Measurements from ENCODE around the gene CFAP20DC. TPM values are rescaled to one million over a fixed set of nuclear protein-coding genes. Genes with fewer than 3 reads are reported as not detected.
"Not testable (repeated sequence)": the region's sequence is repeated elsewhere in the genome, so short reads cannot be mapped to it uniquely, and the experiment has no call there.

The CFAP20DC gene
- polyA plus RNA-seq, 2 of the 4 experiments (the other 2 are of a cell fraction) = 2.5 to 6.0 TPM

- H3K4me3 ChIP-seq = no peak overlapping the region
- ChIA-PET CTCF (interaction anchor here (0.6 to 1.7 kb wide), 7 partner anchors 9 to 232 kb away, joined by 3 to 7 read pairs (median 3); no protein-coding TSS in a partner anchor), POLR2A (no interaction called here)
- TF ChIP-seq FOSB (CRISPR knock-in tag; IDR thresholded peaks at IDR 0.05) = no peak
- TF ChIP-seq JUN (IDR thresholded peaks at IDR 0.05) = no peak
- TF ChIP-seq BHLHE40 (IDR thresholded peaks at IDR 0.05; ENCODE audit: low read depth, low read length) = no peak
- no peak for TF ChIP-seq MAX (IDR thresholded peaks at IDR 0.05)
- TF ChIP-seq ZSCAN20 (CRISPR knock-in tag; IDR thresholded peaks at IDR 0.05) = no peak
- no peak for TF ChIP-seq ZNF302 (CRISPR knock-in tag; IDR thresholded peaks at IDR 0.05)
- no peak for TF ChIP-seq CHD4 (IDR thresholded peaks at IDR 0.05; ENCODE audit: borderline replicate concordance)
- TF ChIP-seq MYC (IDR thresholded peaks at IDR 0.05; ENCODE audit: borderline replicate concordance, low read length) = no peak
- TF ChIP-seq RNF2 (IDR thresholded peaks at IDR 0.05; ENCODE audit: borderline replicate concordance, low read depth) = no peak
- TF ChIP-seq ATOH8 (CRISPR knock-in tag; IDR thresholded peaks at IDR 0.05; ENCODE audit: low read depth) = no peak
- no peak for TF ChIP-seq E2F6 (IDR thresholded peaks at IDR 0.05; ENCODE audit: borderline replicate concordance, low read depth)
- no peak for TF ChIP-seq CEBPB (IDR thresholded peaks at IDR 0.05)
- no peak for TF ChIP-seq KDM5A (IDR thresholded peaks at IDR 0.05)
- no peaks in the 10 kb centered on the region for H3K9me3 ChIP-seq
- DNase-seq (ENCODE audit: low read depth in 1 of 2, low spot score in 1 of 2) (no peak), FAIRE-seq (no peak), ATAC-seq (no peak)
- H3K4me1 ChIP-seq = 0 out of 3 replicates have a peak, but pooled peaks cover 5% of the 10 kb centered on the region
- WGBS (ENCODE audit: missing lambda C conversion rate) = 33% methylated on average over 1 of the region's 1 CpG
- peak overlapping the region; percentile 42; the same call in 2 of the 3 replicates for H3K4me2 ChIP-seq
- H3K27ac ChIP-seq = no peak overlapping the region
Measured at GRCh38 chr3:58824777-58825176, 225.0 kb downstream of the CFAP20DC start.

GRCh38 chr3:58824285-58824684, 225.5 kb downstream of the CFAP20DC start:
- ChIA-PET POLR2A (no interaction called here), CTCF (interaction anchor here (0.6 to 1.7 kb wide), 7 partner anchors 10 to 232 kb away, joined by 3 to 7 read pairs (median 3); no protein-coding TSS in a partner anchor)
- peak; percentile 4 to 46 for DNase-seq (ENCODE audit: low read depth in 1 of 2, low spot score in 1 of 2)
- peak; percentile 62 to 70; a peak in 4 of 6 replicates for ATAC-seq
- Histone ChIP-seq H3K4me1 (0 out of 3 replicates have a peak, but pooled peaks cover 5% of the 10 kb centered on the region), H3K4me2 (peak overlapping the region; percentile 42; the same call in 2 of the 3 replicates), H3K27ac (no peak overlapping the region), H3K4me3 (no peak overlapping the region), H3K9me3 (no peaks in the 10 kb centered on the region)
- TF ChIP-seq CTCF (IDR thresholded peaks at IDR 0.05) = peak; percentile 51
- no peak for TF ChIP-seq HMGXB4 (CRISPR knock-in tag; IDR thresholded peaks at IDR 0.05; ENCODE audit: borderline replicate concordance)
- TF ChIP-seq MYC (IDR thresholded peaks at IDR 0.05; ENCODE audit: borderline replicate concordance, low read length) = no peak
- no peak for TF ChIP-seq HOXB13 (CRISPR knock-in tag; IDR thresholded peaks at IDR 0.05; ENCODE audit: low read depth)
- no peak for TF ChIP-seq CBX8 (IDR thresholded peaks at IDR 0.05)
- TF ChIP-seq EHF (CRISPR knock-in tag; IDR thresholded peaks at IDR 0.05) = no peak
- TF ChIP-seq RAD21 (conservative IDR thresholded peaks at IDR 0.05 in 1 of 2, IDR thresholded peaks at IDR 0.05 in 1 of 2) = peak; percentile 62 to 65
- TF ChIP-seq KDM1A (IDR thresholded peaks at IDR 0.05; ENCODE audit: low read depth) = no peak
- no peak for FAIRE-seq
- WGBS (ENCODE audit: missing lambda C conversion rate) = 14% methylated on average over 7 of the region's 7 CpGs

- CTCF ChIA-PET = not testable (repeated sequence)
Measured at GRCh38 chr3:58806551-58807244, 243.1 kb downstream of the CFAP20DC start.

More at GRCh38 chr3:58806551-58807244, 243.1 kb downstream of the CFAP20DC start:
- DNase-seq (ENCODE audit: low read depth in 1 of 2, low spot score in 1 of 2); ATAC-seq; H3K27ac ChIP-seq; H3K4me2 ChIP-seq; H3K9me3 ChIP-seq; POLR2A ChIA-PET; FAIRE-seq; H3K4me3 ChIP-seq; H3K4me1 ChIP-seq: not testable (repeated sequence)
- 70% methylated on average over 19 of the region's 26 CpGs for WGBS (ENCODE audit: missing lambda C conversion rate)

Data from A549 (cell line).